GM21717 (cell line): ENCODE measurements around the gene LTBP3.
A peak's percentile ranks its signal among the peaks of the same experiment; 100 is the strongest.

Source experiments
- ATAC-seq: cut with Tn5 transposase; IDR thresholded peaks from one replicate; pipeline ENCODE4 v1.9.1; 2021; ENCODE audit warnings: mild to moderate bottlenecking, moderate library complexity; ENCODE audit not compliant: unreplicated experiment

Gene LTBP3

GRCh38 chr11:65586247-65586630 is 28.1 kb upstream of the LTBP3 start:
- ATAC-seq, result no peak

GRCh38 chr11:65585396-65586246 is 27.5 kb upstream of the LTBP3 start:
- no peak for ATAC-seq

- no peak for ATAC-seq
Observed at GRCh38 chr11:65584723-65585171, 26.6 kb upstream of the LTBP3 start.

GRCh38 chr11:65584106-65584505 is 25.9 kb upstream of the LTBP3 start:
- ATAC-seq, result no peak

GRCh38 chr11:65583589-65583988 is 25.4 kb upstream of the LTBP3 start:
- ATAC-seq, result no peak

- no peak for ATAC-seq
Observed at GRCh38 chr11:65581928-65582327, 23.8 kb upstream of the LTBP3 start.

- ATAC-seq, result no peak
Observed at GRCh38 chr11:65580756-65581155, 22.6 kb upstream of the LTBP3 start.

GRCh38 chr11:65580031-65580692 is 22.0 kb upstream of the LTBP3 start:
- no peak for ATAC-seq

GRCh38 chr11:65579291-65579690 is 21.1 kb upstream of the LTBP3 start:
- ATAC-seq, result no peak

- ATAC-seq, result no peak
Observed at GRCh38 chr11:65578667-65579066, 20.5 kb upstream of the LTBP3 start.

- no peak for ATAC-seq
Observed at GRCh38 chr11:65578134-65578533, 20.0 kb upstream of the LTBP3 start.

GRCh38 chr11:65577756-65578109 is 19.6 kb upstream of the LTBP3 start:
- ATAC-seq, result no peak

GRCh38 chr11:65576867-65577755 is 19.0 kb upstream of the LTBP3 start:
- ATAC-seq, result no peak

- no peak for ATAC-seq
Observed at GRCh38 chr11:65576232-65576866, 18.2 kb upstream of the LTBP3 start.

- no peak for ATAC-seq
Observed at GRCh38 chr11:65575568-65576231, 17.5 kb upstream of the LTBP3 start, which contains the start of gene EHBP1L1. EHBP1L1 (plus strand) TSS chr11:65576053; CDS start chr11:65576303, 250 bp downstream.

GRCh38 chr11:65574811-65575567 is 16.8 kb upstream of the LTBP3 start:
- no peak for ATAC-seq

GRCh38 chr11:65574109-65574810 is 16.1 kb upstream of the LTBP3 start:
- peak; percentile 27 for ATAC-seq

GRCh38 chr11:65573391-65574079 is 15.4 kb upstream of the LTBP3 start:
- ATAC-seq, result no peak
